Small intestine (tissue), 7 donors: Measurements from ENCODE around the gene AGBL3. TPM values are rescaled to one million over a fixed set of nuclear protein-coding genes. Genes with fewer than 3 reads are reported as not detected.
A peak's percentile ranks its signal among the peaks of the same experiment; 100 is the strongest.

Experiments used
- DNase-seq, 2 donors: peaks; one replicate each; pipeline versions ENCODE4 v3.0.0 to v3.0.0-alpha.2; 2013
- FAIRE-seq: peaks from 2 replicates; lab custom pipeline; 2012; peaks lifted over from hg19 to GRCh38; lab: Jason Lieb, UNC
- H3K27ac ChIP-seq, 3 donors: one replicate each; pipeline ENCODE4 v1.5.1; 2013; ENCODE audit warnings: low read length in 2 of 3, mild to moderate bottlenecking in 2 of 3, control low read depth in 1 of 3, inconsistent platforms in 1 of 3, low read depth in 1 of 3, moderate library complexity in 1 of 3
- H3K27me3 ChIP-seq, 3 donors: one replicate each; pipeline ENCODE4 v1.6.1; 2013; ENCODE audit warnings: low read length in 3 of 3, inconsistent platforms in 1 of 3; ENCODE audit not compliant: control insufficient read depth in 3 of 3, insufficient read depth in 3 of 3
- H3K36me3 ChIP-seq, 3 donors: one replicate each; pipeline ENCODE4 v1.6.1; 2013; ENCODE audit warnings: low read length in 3 of 3, inconsistent platforms in 1 of 3, low read depth in 1 of 3, mild to moderate bottlenecking in 1 of 3, moderate library complexity in 1 of 3; ENCODE audit not compliant: control insufficient read depth in 3 of 3, insufficient read depth in 2 of 3
- H3K4me1 ChIP-seq, 3 donors: one replicate each; pipeline ENCODE4 v1.6.1; 2013; ENCODE audit warnings: low read length in 2 of 3, inconsistent platforms in 1 of 3, low read depth in 1 of 3, mild to moderate bottlenecking in 1 of 3, moderate library complexity in 1 of 3; ENCODE audit not compliant: control insufficient read depth in 3 of 3, insufficient read depth in 2 of 3
- H3K4me3 ChIP-seq, 3 donors: one replicate each; pipeline ENCODE4 v1.5.1; 2013; ENCODE audit warnings: low read length in 3 of 3, control low read depth in 1 of 3, inconsistent platforms in 1 of 3, low read depth in 1 of 3, mild to moderate bottlenecking in 1 of 3, moderate library complexity in 1 of 3
- H3K9me3 ChIP-seq, 2 donors: one replicate each; pipeline ENCODE4 v1.6.1; 2013; ENCODE audit warnings: low read depth in 1 of 2, low read length in 1 of 2; ENCODE audit not compliant: control insufficient read depth in 2 of 2, insufficient read depth in 1 of 2
- WGBS, 3 donors: extraction: QIAGEN DNeasy Blood & Tissue Kit; methylation state at CpG; one replicate each; pipeline ENCODE4 v1.1.7; 2013; 5-methylcytosine and 5-hydroxymethylcytosine counted together
- polyA plus RNA-seq, 4 donors: library from polyadenylated mRNA; stranded (reverse) in 3 of 4; unstranded in 1 of 4; fragments of 200-250 nt in 3 of 4; fragments of 120-200 nt in 1 of 4; gene quantifications; one replicate each; pipeline versions ENCODE4 v1.2.1 to v1.2.3, GENCODE V29; 2013
- donor health status: healthy with polysubstance abuse.
- donor health status: control.
- donor health status: control.
- donor health status: Bipolar disorder and iron deficiency.
- donor health status: healthy.

Gene AGBL3
- polyA plus RNA-seq, 4 donors: 0.27 to 3.8 (median 0.88) TPM

DNA sequence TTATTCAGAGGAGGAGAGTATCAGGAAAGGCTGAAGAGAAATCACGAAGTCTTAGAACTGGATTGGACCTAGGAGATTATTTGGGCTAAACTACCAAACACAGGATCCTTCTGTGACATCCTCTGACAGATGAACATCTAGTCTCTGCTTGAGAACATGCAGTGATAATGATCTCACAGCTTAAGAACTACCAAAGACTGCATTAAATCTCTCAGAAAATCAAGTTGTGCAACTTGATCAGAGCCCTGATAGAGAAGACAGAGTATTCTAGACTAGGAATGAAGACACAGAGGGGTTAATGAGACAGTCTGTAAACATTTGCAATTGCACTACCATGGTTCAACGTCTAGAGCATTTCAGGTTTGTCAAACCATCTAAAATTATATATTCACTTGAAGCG lies 37.1 kb upstream of the AGBL3 start:
- 61 to 68% (median 62%) methylated on average over 3 of the region's 3 CpGs for WGBS, 3 donors

DNA sequence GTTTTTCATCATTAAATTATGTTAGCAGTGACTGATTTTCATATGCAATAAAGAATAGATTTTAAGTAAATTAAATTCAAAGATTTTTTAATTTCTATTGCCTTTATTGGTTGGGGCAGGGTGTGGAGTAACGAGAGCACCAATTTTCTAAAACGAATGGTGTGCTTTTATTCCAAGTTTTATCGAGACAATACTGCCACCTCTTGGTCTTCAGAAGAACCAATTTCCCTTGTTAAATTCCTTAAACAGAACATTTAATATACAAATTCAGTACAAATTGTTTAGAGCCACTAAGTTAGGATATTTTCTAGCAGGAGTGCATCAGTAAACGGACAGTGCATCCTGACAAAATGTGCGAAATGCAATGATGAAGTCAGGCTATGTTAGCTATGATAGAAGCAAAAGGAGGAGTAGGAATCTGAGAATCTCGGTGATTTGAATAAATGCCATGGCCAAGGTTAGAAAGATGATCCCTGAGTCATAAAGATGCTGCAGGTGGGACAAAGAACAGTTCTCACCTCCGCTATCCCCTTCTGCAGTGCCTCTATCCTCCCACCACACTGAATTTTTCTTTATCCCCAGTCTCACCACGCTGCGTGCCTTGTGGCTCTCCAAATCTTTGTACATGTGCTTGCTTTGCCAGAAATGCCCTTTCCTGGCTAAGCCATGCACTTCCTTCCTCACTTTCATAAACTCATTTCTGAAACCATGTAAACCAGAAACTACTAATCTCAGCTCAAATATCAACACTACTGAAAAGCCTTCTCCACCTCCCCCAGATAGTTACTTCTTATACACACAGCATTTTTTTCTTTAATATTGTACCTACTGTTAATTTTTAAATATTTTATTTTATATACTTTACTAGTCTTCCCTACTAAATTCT lies 31.9 kb upstream of the AGBL3 start:
- Histone ChIP-seq H3K9me3 (no peaks in the 10 kb centered on the region), H3K27me3 (no peaks in the 10 kb centered on the region), H3K4me1 (no peaks in the 10 kb centered on the region), H3K27ac (no peak overlapping the region), H3K36me3 (peaks cover 0 to 9% (median 0%) of the 10 kb centered on the region in 3 donors), H3K4me3 (no peak overlapping the region)
- WGBS, 3 donors: 37 to 48% (median 46%) methylated on average over 9 of the region's 9 CpGs
- DNase-seq (peak; percentile 33 to 34), FAIRE-seq (peak; percentile 51)

More for the DNA sequence above, 37.1 kb upstream of the AGBL3 start:
- Histone ChIP-seq H3K9me3 (no peaks in the 10 kb centered on the region), H3K4me1 (peaks cover 0 to 4% (median 0%) of the 10 kb centered on the region in 3 donors), H3K27ac (no peak overlapping the region), H3K36me3 (peaks cover 0 to 11% (median 0%) of the 10 kb centered on the region in 3 donors), H3K4me3 (no peak overlapping the region), H3K27me3 (no peaks in the 10 kb centered on the region)
- DNase-seq (no peak), FAIRE-seq (no peak)

DNA sequence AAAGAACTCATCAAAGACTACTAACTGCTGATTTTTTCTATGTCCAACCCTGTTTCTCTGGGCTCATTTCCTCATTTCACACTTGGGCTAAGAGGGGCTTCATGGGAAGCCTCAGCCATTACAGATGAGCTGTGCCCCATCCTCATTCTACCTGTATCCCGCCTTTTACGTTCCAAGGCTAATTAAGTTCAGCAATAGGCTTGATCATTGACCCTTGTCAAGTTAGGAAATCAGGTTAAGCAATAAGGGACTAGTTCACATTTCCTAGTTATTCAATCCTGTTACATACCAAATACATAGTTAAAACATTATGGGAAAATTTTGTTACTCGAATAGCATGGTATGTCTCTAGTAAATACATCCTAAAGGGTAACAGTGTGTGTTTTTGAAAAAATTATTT lies 29.3 kb upstream of the AGBL3 start:
- FAIRE-seq: no peak
- H3K27ac ChIP-seq: no peak overlapping the region
- no peak overlapping the region for H3K4me3 ChIP-seq
- H3K36me3 ChIP-seq: peaks cover 0 to 5% (median 0%) of the 10 kb centered on the region in 3 donors
- WGBS, 3 donors: 52 to 83% (median 57%) methylated on average over 3 of the region's 3 CpGs
- H3K9me3 ChIP-seq: no peaks in the 10 kb centered on the region
- no peaks in the 10 kb centered on the region for H3K4me1 ChIP-seq
- no peak for DNase-seq
- H3K27me3 ChIP-seq: no peaks in the 10 kb centered on the region

DNA sequence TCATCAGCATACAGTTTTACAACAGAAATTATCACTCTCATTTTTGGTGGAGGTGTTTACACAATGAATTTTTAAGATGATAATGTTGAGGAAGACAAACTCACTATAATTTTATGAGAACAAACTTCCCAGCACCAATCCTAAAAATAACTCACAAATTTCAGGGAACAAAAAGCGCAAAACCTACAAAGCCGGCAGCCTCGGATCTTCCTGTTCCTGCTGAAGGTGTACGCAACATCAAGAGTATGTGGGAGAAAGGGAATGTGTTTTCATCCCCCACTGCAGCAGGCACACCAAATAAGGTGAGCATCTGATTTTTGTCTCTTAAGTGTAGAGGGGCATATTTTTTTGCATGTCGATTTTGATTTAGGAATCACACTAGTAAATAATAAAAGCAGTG lies 26.5 kb upstream of the AGBL3 start:
- H3K27me3 ChIP-seq: no peaks in the 10 kb centered on the region
- H3K36me3 ChIP-seq: peaks cover 0 to 7% (median 0%) of the 10 kb centered on the region in 3 donors
- no peak overlapping the region for H3K4me3 ChIP-seq
- no peaks in the 10 kb centered on the region for H3K4me1 ChIP-seq
- H3K27ac ChIP-seq: no peak overlapping the region
- 93 to 95% (median 94%) methylated on average over 5 of the region's 5 CpGs for WGBS, 3 donors
- no peak for FAIRE-seq
- H3K9me3 ChIP-seq: no peaks in the 10 kb centered on the region
- no peak for DNase-seq

DNA sequence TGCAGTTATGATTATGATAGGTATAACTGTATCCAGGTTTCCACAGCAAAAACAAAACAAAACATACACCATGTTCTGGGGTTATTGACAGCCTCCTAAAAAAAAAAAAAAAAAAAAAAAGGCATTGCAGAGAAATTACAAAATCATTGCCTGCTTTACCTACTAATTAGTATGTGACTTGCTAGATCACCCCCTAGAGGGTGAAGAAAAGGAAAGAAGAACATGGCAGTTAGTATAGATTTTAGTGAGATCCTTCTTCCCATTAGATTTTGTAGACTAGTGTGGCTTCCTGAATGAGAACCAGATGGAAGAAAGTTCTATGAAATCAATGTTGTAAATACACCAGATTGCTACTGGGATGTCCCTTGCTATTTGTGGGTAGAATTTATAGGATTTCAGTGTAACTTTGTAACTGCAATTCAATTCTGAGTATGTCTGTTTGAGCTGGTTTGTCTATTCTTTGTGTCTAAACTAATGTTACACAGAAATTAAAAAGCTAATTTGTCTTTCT lies 24.0 kb upstream of the AGBL3 start:
- Histone ChIP-seq H3K27ac (no peak overlapping the region), H3K36me3 (peaks cover 0 to 7% (median 0%) of the 10 kb centered on the region in 3 donors), H3K4me1 (no peaks in the 10 kb centered on the region), H3K9me3 (no peaks in the 10 kb centered on the region), H3K4me3 (no peak overlapping the region), H3K27me3 (no peaks in the 10 kb centered on the region)
- no peak for DNase-seq
- FAIRE-seq: no peak

DNA sequence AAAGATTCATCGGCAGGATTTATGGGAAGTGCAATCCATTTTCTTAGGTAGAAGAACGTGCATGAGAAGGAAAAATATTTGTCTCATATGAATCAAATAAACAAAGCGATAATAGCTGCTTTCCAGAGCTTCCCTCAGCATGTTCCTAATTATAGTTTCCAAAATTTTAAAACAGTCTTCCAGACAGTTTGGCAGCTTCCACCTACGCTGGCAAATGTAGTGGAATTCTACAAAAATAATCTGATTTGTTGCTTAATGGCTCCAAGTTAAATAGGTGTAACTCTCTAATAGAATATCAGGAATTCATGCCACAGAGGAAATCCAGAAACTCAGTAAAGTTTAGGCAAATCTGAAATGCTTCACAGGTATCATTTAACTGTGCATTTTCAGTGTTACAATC lies 23.3 kb upstream of the AGBL3 start:
- no peaks in the 10 kb centered on the region for H3K27me3 ChIP-seq
- DNase-seq: no peak
- H3K27ac ChIP-seq: no peak overlapping the region
- H3K4me3 ChIP-seq: no peak overlapping the region
- peaks cover 0 to 7% (median 0%) of the 10 kb centered on the region in 3 donors for H3K36me3 ChIP-seq
- H3K4me1 ChIP-seq: no peaks in the 10 kb centered on the region
- 59 to 82% (median 77%) methylated on average over 4 of the region's 4 CpGs for WGBS, 3 donors
- no peaks in the 10 kb centered on the region for H3K9me3 ChIP-seq
- no peak for FAIRE-seq

DNA sequence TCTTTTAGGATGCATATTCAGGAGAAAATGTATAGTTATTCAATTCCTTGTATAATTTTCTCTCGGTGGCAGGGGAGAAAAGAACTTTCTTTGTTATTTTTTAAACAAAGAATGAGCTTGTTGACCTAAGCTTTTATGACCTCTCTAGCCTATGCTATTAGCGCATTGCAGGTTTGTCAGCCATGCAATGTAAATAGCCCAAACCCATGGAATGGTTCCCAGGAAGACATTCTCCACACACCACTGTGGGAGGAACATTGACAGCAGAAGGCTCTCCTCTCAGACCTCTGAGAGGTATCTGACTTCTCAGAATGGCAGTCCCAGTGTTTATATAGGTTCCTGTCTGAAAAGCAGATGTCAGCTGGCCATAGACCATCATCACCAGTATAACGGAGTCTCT lies 19.6 kb upstream of the AGBL3 start:
- WGBS, 3 donors: 46 to 68% (median 57%) methylated on average over 3 of the region's 3 CpGs
- no peak for FAIRE-seq
- Histone ChIP-seq H3K36me3 (peaks cover 0 to 4% (median 0%) of the 10 kb centered on the region in 3 donors), H3K4me1 (no peaks in the 10 kb centered on the region), H3K27me3 (no peaks in the 10 kb centered on the region), H3K4me3 (no peak overlapping the region), H3K27ac (no peak overlapping the region), H3K9me3 (no peaks in the 10 kb centered on the region)
- DNase-seq: no peak

DNA sequence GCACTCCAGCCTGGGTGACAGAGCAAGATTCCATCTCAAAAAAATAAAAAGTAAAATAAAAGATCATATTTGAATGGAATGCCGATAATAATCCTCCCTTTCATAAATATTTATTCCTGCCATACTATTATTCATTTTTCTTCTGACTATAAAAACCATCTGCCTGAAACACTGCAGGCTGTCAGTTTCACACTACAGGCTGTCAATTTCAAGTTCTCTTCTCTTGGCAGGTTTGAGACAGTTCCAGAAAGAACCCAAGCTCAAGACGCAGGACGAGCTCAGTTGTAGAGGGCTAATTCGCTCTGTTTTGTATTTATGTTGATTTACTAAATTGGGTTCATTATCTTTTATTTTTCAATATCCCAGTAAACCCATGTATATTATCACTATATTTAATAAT lies 18.2 kb upstream of the AGBL3 start:
- 78 to 94% (median 91%) methylated on average over 4 of the region's 4 CpGs for WGBS, 3 donors
- no peak overlapping the region for H3K4me3 ChIP-seq
- FAIRE-seq (no peak), DNase-seq (no peak)
- no peaks in the 10 kb centered on the region for H3K9me3 ChIP-seq
- no peak overlapping the region for H3K27ac ChIP-seq
- H3K4me1 ChIP-seq: no peaks in the 10 kb centered on the region
- H3K27me3 ChIP-seq: no peaks in the 10 kb centered on the region
- H3K36me3 ChIP-seq: peaks cover 0 to 4% (median 0%) of the 10 kb centered on the region in 3 donors
